ENCODE results near the gene LRRC8D.
"Not testable (repeated sequence)": the region's sequence is repeated elsewhere in the genome, so short reads cannot be mapped to it uniquely, and the experiment has no call there.

GRCh38 chr1:89924075-89924474 is 103.2 kb downstream of the LRRC8D start:
- not testable (repeated sequence) for TF ChIP-seq CTCF (IDR thresholded peaks at IDR 0.05); POLR2A (IDR thresholded peaks at IDR 0.05); POLR2AphosphoS5 (IDR thresholded peaks at IDR 0.05; ENCODE audit: insufficient read depth in 1 of 2, low read depth in 1 of 2)
